HG02759 (cell line): ENCODE results near the gene CLIC1.
A peak's percentile ranks its signal among the peaks of the same experiment; 100 is the strongest.

Source experiments
- ATAC-seq: cut with Tn5 transposase; IDR thresholded peaks from one replicate; pipeline ENCODE4 v1.9.1; 2021; ENCODE audit warnings: mild to moderate bottlenecking, moderate library complexity; ENCODE audit not compliant: unreplicated experiment

CLIC1 gene

DNA sequence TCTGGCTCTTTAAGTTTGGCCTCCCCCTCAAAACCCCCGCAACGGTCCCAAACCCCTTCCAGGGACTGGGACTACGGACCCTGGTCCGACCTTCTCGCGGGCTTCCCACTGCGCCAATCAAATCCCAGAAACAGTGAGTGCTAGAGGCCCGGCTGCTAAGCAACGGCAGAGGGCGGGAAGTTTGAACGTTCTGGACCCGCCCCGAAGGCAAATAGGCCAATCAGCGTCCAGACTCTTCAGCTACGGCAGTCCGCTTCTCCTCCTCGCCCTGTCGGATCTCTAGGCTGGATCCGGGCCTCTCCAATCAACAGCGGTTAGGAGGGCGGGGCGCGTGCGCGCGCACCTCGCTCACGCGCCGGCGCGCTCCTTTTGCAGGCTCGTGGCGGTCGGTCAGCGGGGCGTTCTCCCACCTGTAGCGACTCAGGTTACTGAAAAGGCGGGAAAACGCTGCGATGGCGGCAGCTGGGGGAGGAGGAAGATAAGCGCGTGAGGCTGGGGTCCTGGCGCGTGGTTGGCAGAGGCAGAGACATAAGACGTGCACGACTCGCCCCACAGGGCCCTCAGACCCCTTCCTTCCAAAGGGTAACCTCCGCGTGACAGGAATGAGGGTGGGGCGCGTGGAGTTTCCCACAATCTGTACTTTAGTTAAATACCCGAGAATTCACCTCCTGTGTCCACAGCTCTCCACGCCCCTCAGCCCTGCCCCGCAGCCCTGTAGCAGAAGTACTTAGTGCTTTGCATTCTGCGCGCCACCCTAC is 3.5 kb upstream of the CLIC1 start, which contains the start of gene MSH5:
Gene MSH5, plus strand, starts transcription at position 367 of the 758 bp plus-strand sequence. CDS start 462 bp downstream, outside the sequence.
- peak; percentile 77 for ATAC-seq

DNA sequence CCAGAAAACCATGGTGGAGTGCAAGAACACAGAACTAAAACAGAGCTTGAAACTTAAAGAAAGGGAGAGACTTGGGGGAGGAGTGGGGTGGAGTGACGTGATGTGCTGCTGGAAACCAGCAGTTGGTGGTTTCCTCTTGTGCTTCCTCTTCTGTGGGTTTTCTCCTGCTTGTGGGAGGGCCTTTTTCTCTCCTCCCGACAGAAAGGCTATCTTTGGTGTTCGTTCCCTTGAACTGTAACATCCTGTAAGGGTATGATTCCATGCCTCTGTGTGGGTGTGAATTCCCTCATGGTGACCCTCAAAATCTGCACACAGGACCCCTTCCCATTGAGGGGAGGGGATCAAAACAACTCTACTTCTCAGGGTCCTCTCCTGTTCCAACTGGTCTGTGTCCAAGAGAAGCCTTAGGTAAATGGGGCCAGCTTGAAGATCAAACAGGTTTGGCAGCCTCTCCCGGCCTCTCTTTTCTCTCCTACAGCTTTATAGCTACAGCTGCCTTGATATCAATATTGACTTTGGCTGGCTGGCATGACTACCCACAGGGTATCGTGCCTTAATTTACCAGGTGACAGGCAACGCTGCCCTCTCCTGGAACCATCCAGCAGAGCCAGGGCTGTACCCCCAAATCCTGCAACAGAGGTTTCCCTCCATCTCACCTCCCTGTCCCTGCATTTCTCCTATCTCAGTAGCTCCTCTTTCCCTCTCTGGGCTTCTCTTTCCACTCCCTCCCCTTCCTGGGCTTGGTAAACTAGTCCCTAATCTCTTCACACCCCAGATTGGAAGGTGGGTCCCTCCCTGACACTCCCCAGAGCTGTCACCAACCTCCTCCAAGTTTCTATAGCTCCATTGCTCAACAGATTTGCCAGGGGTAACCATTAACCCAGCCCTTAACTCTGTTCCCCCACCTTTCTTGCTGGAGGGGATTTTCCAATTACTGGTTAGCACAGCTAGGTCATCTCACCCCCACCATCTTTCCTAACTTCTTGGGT is 2.0 kb upstream of the CLIC1 start:
- no peak for ATAC-seq

DNA sequence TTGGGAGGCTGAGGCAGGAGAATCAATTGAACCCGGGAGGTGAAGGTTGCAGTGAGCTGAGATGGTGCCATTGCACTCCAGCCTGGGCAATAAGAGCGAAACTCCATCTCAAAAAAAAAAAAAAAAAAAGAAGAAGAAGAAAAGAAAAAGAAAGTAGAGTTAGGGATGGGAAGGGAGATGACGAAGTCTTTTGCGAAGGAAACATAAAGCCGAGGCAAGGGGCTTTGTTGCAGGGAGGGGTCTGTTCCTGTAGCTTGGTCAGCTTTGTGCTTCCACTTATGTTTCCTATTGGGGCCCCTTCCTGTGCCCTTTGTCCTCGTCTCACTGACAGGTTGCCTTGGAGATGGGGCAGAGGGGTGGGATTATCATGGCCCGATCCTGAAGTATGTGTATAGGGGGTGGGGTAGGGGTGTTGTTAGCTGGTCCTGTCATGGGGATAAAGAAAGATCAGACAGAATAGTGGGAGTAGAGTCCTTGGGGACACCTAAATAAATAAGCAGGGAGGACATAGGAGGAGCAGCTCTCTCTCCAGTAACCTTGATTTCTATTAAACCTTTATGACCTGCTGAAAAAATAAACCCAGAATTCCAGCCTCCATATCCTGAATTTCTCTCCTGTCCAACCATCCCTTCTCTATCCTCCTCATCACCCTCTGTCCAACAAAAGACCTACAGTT is 1.1 kb upstream of the CLIC1 start:
- no peak for ATAC-seq

DNA sequence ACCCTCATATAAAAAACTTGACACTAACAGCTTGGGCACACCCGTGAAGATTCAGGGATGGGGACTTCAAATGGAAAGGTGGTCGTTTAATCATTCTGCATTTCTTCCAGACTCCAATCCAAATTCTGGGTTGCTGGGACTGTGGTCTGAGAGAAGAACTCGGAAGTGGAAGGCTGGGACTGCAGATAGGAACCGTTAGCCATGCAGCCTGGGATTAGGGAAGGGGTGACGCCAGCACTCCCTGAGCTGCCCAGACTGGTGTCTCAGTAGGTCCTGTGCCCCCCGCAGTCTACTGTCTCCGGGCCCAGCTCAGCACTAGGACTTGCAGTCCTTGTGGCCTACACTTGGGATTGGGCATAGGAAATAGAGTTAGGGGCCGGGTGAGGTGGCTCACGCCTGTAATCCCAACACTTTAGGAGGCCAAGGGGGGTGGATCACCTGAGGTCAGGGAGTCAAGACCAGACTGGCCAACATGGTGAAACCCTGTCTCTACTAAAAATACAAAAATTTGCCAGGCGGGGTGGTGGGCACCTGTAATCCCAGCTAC is 511 bp upstream of the CLIC1 start:
- no peak for ATAC-seq

DNA sequence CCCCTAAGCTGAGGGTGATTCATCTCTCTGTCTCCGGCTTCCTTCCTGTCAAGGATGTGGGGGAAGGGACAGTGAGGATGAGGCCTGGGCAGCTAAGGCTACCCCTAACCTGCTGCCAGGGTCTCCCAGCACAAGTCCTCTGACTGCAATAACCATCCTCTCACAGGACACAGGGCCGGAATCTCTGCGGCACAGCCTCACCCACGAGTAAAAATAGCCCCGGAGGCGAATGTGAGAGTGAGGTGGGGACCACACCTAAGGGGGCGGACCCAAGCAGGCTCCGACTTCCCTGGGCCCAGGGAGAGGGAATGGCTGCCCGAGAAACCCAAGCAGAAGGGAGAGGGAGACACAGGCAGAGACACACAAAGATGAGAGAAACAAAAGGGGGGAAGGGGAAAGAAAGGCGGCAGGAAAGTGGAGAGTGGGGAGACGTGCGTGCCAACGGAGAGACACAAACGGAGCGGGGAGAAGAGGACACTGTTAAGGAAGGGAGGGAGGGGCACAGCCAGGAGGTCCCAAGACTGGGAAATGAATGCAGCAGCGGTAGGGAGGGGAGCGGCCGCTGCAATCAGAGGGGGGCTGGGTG is 1.4 kb downstream of the CLIC1 start:
- peak; percentile 26 for ATAC-seq

DNA sequence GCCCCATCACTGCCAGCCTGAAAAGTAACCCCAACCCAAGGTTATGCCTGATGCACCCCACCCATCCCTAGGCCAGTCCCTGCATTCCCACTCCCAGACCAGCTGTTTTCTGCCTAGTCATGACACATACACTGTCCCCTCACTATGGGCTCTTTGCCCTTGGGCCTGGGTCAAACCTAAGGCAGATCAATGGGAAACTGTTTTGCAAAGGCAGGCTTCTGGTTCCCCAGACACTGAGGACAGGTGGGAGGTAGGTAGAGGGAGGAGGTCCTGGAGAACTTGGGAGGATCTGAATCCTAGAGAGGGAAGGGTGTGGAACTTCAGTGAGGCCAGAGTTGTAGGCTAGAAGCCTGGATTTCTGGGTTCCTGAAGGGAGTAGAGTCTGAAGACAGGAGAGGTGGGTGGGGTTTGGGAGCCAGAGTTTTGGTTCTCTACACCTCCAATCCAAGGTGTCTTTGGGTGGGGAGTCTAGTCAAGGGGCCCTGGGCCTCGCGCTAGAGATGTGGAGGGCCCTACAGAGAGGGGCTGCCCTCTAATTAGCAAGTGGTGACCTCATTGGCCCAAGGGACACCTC is 2.0 kb downstream of the CLIC1 start:
- ATAC-seq = no peak

DNA sequence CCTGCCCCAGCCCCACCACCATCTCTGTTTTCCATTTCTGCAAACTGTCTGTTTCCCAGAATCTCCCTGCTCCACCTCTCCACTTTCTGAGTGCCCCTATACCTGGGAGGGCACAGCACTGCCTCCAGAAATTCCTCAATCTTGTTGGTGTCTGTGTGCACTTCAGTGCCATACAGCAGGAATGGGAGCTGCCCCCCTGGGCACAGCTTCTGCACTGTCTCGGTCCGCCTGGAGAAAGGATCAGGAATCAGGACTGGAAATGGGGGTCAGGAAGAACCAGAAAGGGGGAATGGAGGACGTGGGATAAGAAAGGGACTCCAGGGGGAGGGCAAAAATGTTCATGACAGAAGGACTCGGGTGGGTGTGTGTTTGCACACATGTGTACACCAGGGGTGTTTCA is 2.6 kb downstream of the CLIC1 start:
- no peak for ATAC-seq

DNA sequence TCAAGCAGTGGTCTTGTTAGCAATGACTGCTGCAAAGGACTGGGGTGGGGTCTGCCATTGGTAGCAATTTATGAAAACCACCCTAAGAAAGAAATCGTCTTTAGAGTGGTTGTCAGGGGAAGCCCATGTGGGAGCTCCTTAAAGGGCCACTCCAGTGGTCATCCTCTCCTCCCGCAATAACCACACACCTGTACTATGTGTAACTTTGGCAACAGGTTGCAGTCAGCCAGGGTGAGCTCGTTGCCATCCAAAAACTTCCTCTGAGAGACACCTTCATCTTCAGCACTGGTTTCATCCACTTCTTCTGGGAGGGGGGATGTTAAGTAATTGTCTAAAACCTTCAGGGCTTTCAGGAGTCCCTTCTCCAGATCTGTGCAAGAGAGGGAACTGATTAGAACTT is 4.3 kb downstream of the CLIC1 start:
- no peak for ATAC-seq

DNA sequence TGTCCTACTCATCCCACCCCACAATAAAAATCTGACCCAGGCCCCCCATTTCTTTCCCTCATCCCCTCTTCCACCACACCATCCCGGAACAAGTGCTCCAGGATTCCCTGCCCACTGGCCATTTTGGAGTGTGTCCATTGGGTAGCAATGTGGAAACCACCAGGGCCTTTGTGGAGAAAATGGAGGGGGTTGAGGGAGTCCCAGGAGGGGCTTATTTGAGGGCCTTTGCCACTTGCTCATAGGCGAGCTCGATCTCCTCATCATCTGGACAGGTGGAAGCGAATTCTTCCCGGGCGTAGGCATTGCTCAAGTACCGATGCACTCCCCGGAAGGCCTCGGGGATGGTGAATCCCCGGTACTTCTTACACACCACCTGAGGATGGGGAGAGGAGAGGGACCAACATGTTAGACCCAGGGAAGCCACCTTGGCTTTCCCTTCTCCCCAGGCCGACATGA is 5.7 kb downstream of the CLIC1 start:
- no peak for ATAC-seq

DNA sequence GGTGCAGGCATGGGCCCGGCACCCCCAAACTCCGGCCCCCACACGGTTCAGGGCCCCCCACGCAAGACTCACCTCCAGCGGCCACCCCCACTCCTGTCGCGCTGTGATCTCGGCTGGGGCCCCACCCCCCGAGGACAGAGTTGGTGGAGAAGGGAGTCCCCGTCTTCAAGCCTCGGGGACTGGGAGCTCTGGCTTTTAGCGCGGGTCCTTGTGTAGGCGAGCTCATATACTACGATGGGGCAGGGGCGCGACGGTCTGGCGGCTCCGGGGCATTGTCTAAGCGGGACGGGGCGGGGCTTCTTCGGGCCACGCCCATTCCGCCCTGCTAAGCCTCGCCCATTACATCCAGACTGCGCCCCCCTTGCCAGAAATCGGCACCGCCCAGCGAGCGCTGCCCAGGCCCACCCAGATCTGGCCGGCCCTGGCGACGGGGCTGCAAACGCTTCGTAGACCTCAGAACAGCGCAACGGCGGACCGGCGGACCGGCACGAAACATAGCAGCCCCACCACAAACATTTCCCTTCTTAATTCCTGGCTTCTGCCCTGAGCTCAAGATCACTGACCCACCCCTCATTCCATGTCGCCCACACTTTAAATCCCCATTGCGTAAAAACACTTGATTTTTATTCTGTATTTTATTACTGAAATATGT is 6.2 kb downstream of the CLIC1 start:
- ATAC-seq = peak; percentile 45

DNA sequence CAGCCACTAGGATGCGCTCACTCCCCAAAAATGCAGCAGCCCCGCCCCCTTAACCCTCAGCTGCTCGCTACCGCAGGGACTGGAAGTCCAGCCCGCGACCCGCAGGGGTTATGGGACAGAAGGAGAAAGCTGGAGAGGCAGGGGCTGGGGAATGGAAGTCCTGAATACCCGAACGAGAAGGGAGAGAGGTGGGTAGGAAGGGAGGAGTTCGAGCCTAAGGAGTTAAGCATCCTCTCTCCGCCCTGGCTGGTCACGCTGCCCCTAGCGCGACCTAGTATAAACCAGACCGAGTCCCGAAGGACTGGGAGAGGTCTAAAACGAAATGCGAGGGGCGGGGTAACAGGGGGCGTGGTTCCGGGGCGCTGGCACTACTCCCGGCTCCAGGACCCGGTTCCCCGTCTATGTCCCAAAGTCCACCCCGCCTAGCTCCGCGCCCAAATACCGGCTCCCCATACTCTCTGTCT is 6.8 kb downstream of the CLIC1 start:
- peak; percentile 49 for ATAC-seq

DNA sequence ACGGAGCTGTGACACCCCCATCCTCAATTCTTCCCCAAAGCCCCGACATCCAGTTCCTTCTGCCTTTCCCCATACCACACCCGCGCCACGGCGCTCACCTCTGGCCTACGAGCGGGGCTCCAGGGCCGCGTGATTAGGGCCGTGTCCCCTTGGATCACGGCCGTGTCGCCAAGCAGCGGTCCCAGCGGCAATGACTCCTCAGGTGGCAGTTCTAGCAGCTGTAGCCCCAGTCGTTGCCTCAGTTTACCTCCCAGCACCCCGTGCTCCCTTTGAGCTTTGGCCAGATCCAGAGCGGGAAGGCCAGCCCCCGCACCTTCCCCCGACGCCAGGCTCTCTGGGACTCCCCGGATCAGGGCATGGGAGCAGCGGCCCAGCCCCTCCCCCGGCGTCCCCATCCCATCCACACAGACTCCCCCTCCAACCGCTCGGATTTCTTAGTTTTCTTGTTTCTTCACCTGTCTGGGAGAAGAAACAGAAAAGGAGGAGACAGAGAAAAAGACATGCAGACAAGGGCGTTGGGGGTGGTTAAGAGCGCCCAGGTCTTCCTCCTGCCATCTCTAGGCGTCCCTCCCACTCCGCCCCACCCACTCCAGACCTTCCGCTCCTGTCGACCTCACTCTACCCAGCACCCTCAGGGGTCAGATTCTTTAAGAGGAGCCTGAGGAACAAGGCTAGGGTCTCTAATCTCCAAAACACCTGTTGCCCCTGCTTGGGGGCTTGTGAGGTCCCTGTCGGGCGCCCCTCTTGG is 7.4 kb downstream of the CLIC1 start, which contains the start of gene DDAH2:
Gene DDAH2, minus strand, starts transcription at position 533 of the 748 bp plus-strand sequence. Its CDS starts 138 bp downstream, at position 395.
- ATAC-seq = peak; percentile 12

DNA sequence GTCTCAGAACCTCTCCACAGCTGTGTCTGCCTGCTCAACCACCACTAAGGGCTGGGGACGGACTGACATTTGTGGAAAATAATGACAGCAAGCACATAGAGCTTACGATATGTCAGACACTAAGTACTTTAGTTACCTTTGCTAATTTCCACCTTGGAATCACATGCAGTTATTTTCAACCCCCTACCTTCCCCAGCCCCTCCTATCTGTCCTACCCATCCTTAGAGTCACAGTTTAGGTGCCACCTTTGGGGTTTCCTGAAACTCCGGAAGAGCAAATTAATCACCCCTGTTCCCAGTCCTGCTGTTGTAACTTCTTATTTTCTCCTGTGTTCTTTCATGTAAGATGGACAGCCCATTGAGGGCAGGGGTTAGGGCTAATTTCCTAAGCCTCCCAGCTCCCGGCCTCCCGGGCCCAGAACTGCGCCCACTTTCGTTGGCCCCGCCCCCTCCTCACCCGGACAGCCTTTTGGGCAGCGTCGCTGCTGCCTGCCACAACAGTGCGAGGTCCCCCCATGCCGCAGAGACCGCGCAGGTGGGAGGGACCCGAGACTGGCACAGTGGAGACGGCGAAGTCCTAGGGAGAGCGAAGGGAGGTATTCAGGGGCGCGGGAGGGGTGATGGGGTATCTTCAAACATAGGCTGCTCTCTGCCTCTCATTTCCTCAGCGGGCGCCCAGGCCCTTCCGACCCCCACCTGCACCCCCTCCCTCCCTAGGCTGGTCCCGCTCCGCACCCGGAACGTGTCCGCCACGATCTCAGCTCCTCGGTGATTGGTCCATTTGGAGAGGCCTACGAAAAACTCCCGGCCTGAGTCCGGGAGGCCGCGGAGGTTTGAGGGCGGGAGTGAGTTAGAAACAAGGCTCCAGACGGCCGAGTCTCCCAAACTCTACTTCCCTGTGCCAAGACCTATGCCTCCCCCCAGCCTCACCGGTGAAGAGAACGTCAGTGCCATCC is 8.3 kb downstream of the CLIC1 start:
- ATAC-seq = no peak

DNA sequence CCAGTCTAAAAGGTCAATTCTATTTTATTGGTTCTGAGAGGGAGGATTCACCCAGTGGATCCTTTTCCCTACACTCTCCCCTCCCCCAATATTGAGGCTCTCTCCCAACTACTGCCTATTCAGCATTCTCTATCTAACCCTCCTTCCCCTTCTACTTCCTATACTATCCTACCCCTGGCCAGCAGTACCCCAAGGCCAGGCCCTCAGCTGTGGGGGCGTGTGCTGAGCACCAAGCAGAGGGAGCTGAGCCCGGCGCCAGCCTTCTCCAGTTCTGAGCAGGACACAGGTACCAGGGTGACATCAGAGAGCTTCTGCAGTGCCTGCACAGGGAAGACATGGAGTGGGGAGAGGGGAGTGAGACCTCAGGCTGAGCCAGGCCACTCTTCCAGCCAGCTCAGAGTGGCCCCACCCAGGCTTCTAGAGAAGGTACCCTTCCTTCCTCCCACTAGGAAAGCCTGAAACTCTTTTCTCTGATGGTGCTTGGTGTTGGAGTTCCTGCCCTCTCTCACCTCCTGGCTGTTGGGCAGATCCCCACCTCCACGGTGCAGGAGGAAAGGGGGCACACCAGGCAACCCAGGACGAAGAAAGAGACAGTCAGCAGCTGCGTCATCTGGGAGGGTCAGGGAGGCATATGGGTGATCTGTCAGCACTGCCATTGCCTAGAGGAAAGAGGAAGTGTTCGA is 9.2 kb downstream of the CLIC1 start:
- ATAC-seq = peak; percentile 65

DNA sequence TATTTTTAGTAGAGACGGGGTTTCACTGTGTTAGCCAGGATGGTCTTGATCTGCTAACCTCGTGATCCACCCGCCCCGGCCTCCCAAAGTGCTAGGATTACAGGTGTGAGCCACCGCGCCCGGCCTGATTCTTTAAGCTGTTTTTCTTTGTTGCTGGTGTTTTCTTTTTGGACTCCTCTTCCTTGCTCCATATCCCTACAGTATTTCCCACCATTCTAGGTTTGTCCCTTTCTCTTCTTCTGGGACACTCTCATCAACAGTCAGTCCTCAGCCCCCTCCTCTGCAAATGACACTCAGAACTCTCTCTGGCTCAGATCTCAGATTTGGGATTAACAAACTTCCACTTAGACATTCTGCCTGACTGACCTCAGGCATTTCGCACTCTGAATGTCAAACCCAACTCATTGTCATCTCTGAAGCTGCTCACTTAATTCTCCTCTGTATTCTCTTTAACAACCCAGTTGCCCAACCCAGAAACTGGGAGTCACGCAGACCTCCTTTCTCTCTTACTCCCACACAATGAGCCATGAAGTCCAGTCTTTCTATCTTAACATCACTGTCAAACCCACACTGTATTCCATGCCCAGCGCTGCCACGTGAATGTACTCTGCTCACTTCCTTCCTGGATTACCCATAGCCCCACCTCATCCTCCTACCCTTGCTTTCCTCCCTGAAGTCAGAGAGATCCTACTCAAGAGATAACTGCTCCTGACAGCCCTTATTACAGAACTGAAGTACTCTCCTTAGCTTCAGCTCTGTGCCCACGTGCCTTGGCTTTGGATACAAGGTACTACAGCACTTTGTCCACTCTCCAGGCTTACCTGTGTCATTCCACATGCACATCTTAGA is 10.6 kb downstream of the CLIC1 start:
- no peak for ATAC-seq
